GM19463 (cell line): Measurements from ENCODE around the gene EPS15.
A peak's percentile ranks its signal among the peaks of the same experiment; 100 is the strongest.

Experiments
- ATAC-seq: cut with Tn5 transposase; IDR thresholded peaks from one replicate; pipeline ENCODE4 v1.9.1; 2021; ENCODE audit warnings: mild to moderate bottlenecking, moderate library complexity; ENCODE audit not compliant: unreplicated experiment

The EPS15 gene

DNA sequence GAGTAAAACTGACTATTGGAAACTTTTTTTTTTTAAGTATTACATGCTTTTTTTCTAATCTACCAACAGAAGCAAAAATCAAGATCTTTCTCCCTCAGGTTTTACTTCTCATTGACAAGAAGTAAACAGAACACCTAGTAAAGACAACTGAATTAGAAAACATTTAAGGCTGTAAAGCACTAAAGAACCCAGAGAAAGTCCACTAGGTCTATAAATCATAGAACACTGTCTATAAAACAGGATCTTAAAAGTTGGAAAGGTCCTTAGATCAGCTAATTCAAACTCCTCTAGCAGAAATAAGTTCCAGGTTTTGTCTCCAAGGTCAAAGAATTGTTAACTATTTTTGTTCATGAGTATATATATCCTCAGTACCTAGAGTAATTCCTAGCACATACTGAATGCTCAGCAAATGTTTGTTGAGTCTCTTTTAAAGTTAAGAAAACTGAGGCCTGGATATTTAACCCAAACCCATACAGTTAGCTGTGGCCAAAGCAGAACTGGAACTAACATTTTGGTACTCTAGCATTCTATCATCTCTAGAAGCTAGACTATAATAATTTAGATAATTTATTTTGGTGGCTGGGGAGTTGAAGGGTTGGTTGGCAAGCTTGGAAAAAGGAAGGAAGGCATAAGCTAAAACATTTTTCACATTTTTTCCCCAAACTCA lies 3.0 kb downstream of the EPS15 start:
- ATAC-seq: no peak

DNA sequence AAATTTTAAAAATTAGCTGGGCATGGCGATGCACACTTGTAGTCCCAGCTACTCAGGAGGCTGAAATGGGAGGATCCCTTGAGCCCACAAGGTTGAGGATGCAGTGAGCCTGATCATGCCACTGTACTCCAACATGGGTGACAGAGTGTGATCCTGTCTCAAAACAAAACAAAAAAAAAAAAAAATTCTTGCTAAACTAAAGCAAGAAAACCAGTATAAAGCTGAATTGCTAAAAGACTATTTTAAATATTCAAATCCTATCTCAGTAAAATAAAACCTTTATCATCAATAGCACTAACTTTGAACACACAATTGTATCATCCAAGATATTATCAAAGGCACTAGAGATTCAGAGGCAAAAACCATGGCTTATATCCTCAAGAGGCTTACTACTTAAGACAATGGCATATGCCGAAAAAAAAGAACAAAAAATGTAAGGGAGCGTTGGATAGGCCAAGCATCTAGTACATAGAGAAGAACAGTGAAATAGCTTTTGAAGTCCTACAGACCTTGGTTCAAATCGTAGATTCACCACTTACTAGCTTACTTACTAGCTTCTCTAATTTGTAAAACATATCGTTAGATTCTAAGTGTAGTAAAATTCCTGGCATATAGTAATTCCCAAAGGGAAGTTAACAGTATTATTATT lies 3.6 kb downstream of the EPS15 start:
- ATAC-seq: no peak

- no peak for ATAC-seq
Observed at GRCh38 chr1:51514733-51515132, 4.3 kb downstream of the EPS15 start.

GRCh38 chr1:51512606-51513005 lies 6.5 kb downstream of the EPS15 start:
- ATAC-seq: no peak

DNA sequence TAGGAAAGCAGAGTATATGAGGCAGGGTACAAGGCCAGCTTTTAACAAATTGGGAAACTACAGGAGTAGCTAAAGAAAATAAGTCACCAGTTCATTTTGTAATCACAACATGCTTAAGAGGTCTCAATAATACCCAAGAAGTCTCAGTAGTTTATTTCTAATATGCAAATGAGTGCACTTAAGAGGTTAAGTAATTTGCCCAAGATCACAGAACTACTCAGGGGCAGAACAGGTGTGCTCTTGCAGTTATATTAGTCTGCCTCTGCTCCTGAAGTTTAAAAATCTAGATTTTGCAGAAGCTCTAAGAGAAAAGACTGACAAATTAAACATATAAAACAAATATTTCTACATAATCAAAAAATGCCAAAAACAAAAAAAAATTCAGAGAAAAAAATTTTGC lies 6.9 kb downstream of the EPS15 start:
- no peak for ATAC-seq

DNA sequence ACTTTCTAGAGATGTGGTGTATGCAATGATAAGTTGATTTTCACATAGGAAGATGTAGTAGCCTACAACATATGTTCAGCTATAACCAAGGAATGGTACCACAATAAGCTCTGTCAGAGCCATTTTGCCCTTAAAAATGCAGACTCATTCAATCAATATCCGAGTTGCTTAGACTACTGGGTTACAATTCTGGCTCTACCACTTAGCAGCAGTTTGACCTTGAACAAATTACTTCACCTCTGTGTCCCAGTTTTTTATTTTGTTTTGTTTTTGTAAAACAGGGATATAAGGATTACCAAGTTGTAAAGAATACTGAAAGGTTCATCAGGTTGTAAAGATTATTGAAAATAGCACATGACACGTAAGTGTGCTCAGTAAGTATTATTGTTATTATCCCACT lies 9.3 kb downstream of the EPS15 start:
- ATAC-seq: no peak

- ATAC-seq: no peak
Observed at GRCh38 chr1:51506537-51506936, 12.5 kb downstream of the EPS15 start.

GRCh38 chr1:51504806-51505525 lies 14.1 kb downstream of the EPS15 start:
- ATAC-seq: peak; percentile 47

GRCh38 chr1:51501218-51501630 lies 17.8 kb downstream of the EPS15 start:
- ATAC-seq: peak; percentile 49

- ATAC-seq: no peak
Observed at GRCh38 chr1:51499694-51500093, 19.4 kb downstream of the EPS15 start.

DNA sequence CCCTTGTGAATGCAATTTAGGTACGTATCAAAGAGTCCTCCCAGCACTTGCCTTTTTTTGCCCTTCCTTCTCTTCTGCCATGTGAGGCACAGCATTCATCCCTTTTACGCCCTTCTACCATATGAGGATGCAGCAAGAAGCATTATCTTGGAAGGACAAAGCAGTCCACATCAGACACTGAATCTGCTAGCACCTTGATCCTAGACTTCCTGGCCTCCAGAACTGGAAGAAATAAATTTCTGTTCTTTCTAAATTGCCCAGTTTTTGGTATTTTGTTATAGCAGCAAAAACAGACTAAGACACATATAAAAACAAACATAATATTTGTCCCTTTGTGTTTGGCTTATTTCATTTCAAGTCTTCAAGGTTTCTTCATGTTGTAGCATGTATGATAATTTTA lies 20.1 kb downstream of the EPS15 start:
- ATAC-seq: no peak

DNA sequence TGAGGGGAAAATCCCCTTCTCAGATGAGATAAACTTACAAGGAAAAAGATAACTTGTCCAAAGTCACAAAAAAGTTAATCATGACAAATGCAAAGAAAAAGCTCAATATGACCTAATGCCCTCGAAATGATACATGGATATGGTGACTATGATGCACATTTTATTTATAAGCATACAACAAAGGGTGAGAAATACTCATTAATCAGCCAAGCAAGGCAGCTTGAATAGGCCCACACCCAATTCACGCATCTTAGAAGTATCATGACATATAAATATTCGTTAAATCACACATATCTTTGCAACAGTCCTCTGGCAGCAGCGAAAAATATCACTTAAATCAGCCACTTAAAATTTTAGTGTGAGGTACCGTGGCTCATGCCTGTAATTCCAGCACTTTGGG lies 21.7 kb downstream of the EPS15 start:
- ATAC-seq: no peak

DNA sequence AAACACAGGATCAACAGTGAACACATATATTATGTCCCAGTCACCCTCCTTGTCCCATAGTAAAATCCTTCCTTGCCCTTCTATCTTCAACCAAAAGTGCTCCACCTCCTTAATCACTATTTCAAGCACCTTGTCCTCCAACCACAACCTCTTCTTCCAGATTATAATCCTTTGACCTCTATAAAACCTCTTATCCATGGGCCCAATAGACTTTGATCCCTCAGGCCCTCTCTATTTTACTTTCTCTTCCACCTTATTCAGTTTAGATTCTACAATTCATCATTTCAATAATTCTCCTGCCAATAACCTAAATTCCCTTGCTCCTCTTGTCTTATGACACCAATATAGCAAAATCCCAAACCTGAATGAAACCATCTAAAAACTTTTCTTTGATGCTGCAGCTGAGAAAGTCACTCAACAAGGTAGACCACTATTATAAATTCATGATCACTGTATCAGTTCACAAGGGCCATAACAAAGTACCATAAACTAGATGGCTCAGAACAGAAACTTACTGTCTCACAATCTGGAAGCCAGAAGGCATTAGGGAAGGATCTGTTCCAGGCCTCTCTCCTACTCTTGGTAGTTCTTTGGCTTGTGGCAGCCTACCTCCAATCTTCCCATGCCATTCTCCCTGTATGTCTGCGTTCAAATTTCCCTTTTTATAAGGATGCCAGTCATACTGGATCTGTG lies 24.8 kb downstream of the EPS15 start:
- no peak for ATAC-seq

DNA sequence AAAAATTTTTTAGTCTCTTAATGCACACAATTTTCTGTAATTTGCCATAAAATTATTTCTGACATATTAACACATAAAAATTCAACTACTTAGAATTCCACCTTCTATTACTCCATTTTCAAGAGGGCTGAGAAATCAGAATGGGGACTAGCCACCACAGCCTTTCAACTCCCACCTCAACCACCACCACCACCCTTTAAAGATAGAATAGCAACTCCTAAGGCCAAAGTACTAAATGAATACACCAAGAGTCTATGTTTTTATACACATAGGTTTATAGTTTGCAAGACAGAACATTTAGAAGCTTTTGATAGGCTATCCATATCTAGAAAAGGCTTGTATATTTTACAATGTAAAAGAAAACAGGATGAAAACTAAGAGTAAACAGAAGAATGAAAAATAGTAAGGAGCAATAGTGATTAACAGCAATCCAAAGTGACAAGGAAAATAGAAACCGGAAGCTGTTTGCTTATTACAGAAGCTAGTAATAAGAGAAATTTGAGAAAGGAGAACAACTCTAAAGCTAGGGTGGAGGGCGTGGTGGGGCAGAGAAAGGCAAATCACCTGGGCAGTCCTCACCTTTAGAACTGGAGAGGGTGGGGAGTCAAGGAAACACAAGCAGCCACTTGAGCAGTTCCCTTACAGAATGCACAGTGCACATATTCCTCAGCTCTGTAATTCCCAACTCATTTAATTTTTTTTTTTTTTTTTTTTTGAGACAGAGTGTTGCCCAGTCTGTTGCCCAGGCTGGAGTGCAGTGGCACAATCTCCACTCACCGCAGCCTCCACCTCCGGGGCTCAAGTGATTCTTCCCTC lies 27.7 kb downstream of the EPS15 start:
- peak; percentile 44 for ATAC-seq

GRCh38 chr1:51489472-51489871 lies 29.6 kb downstream of the EPS15 start:
- no peak for ATAC-seq

- no peak for ATAC-seq
Observed at GRCh38 chr1:51488372-51489050, 30.6 kb downstream of the EPS15 start.

DNA sequence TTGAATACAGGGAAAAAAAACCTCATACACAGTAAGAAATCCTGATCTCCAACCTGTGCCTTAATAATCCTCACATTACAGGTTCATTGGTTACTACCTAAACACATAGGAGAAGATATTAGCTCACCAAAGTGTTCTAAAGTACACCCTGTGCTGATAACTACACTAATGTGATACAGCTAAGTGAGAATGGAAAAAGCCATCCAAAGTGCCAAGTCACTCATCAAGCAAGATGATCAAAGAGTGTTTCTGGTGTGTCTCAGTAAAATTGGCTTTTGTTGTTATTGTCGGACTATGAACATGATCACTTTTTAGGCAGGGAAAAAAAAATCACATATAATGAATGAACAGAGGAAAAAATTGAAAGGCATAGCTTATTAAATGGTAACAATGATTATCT lies 31.4 kb downstream of the EPS15 start:
- ATAC-seq: no peak

- ATAC-seq: no peak
Observed at GRCh38 chr1:51484591-51484990, 34.5 kb downstream of the EPS15 start.

GRCh38 chr1:51482881-51483280 lies 36.2 kb downstream of the EPS15 start:
- ATAC-seq: no peak
